Erythroblast (primary cell): Measurements from ENCODE around the gene GFAP.

ENCODE experiments used
- GATA1 ChIP-seq: IDR thresholded peaks from 2 replicates; pipeline ENCODE4 v1.6.1; 2011; ENCODE audit warnings: low read depth, mild to moderate bottlenecking, control low read depth, low read length, moderate library complexity
- POLR2A ChIP-seq: IDR thresholded peaks from 2 replicates; pipeline ENCODE4 v1.6.1; 2011; ENCODE audit warnings: mild to moderate bottlenecking, low read length

- TF ChIP-seq POLR2A (no peak), GATA1 (no peak)
Measured at GRCh38 chr17:44919411-44919810, 4.1 kb upstream of the GFAP start.
